ENCODE data around the gene GPR35. TPM values are rescaled to one million over a fixed set of nuclear protein-coding genes. Genes with fewer than 3 reads are reported as not detected.

GPR35 gene
- total RNA-seq, 1 experiment from 2014 or later = 4.2 TPM

DNA sequence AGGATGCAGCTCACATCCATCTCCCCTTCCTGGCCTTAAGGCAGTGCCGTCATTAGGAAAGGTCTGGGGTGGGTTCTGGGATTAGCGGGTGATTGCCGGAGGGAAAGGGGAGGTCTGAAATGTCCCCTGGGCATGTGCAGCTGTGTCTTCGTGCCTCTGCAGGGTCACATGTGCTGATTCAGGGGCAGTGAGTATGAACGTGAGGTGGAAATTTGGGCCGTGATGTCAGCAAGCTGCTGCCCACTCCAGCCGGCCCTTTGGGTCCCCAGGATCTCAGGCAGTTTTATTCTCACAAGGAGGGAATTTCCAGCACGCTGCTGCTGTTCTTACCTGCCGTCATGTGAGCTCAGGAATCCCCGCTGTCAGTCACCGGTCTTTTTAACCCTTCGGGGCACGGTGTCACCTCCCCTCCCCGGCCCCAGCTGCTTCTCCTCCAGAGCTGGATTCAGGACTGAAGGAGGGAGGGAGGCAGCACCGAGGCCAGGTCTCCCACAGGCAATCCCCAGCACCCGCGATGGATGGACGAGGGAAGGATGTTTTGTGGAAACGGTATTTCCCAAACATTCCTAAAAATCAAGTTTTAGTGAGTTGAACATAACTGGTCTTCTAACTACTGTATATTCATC lies 23.5 kb downstream of the GPR35 start:
- ChIA-PET RAD21 (ENCODE audit: low non-redundant PET in 1 of 2, low total read pairs in 2 of 2, uncharacterized antibody in 2 of 2, unreplicated experiment in 2 of 2) (interaction anchor here in 1 of 2 experiments (0.6 kb wide), 1 partner anchor 724 kb away, joined by 5 read pairs; no protein-coding TSS in a partner anchor), POLR2A (no interaction called here), CTCF (interaction anchor here (1.2 kb wide), 1 partner anchor 8 kb away, joined by 4 read pairs; no protein-coding TSS in a partner anchor)
- H3K9me2 ChIP-seq (ENCODE audit: insufficient read depth) = no peaks in the 10 kb centered on the region
- no peaks in the 10 kb centered on the region for H3K4me1 ChIP-seq (ENCODE audit: control insufficient read depth in 1 of 2, insufficient read depth in 2 of 2, low read length in 2 of 2)
- H3K4me3 ChIP-seq (replicated peaks in 1 of 2; ENCODE audit: low read depth in 1 of 2, low read length in 2 of 2) = no peak overlapping the region
- H3K79me2 ChIP-seq (ENCODE audit: insufficient read depth, low read length) = no peaks in the 10 kb centered on the region
- no peaks in the 10 kb centered on the region; a peak in 1 of 4 replicates for H3K9me3 ChIP-seq (ENCODE audit: control insufficient read depth in 1 of 2, insufficient read depth in 1 of 2, low read depth in 1 of 2, low read length in 2 of 2)
- no peak overlapping the region for H3K4me2 ChIP-seq (ENCODE audit: low read length)
- H3K27ac ChIP-seq (ENCODE audit: low read depth, low read length) = no peak overlapping the region
- BruUV-seq (replicated peaks) = no TSS peak
- H3K36me3 ChIP-seq (ENCODE audit: control insufficient read depth in 1 of 2, insufficient read depth in 2 of 2, low read length in 2 of 2) = no peaks in the 10 kb centered on the region
- TF ChIP-seq ZFX (IDR thresholded peaks at IDR 0.05) (no peak), EGR1 (IDR thresholded peaks at IDR 0.05; ENCODE audit: low read depth) (no peak), SIN3A (IDR thresholded peaks at IDR 0.05; ENCODE audit: low read depth) (no peak), RAD21 (IDR thresholded peaks at IDR 0.05; ENCODE audit: low read depth) (no peak), CEBPB (IDR thresholded peaks at IDR 0.05; ENCODE audit: low read depth) (no peak), EZH2phosphoT487 (IDR thresholded peaks at IDR 0.05; ENCODE audit: borderline replicate concordance) (no peak), POLR2A (IDR thresholded peaks at IDR 0.05; ENCODE audit: borderline replicate concordance, extremely low read depth, insufficient read depth, insufficient read length) (no peak), CBX3 (IDR thresholded peaks at IDR 0.05; ENCODE audit: low read depth) (no peak), YY1 (IDR thresholded peaks at IDR 0.05; ENCODE audit: extremely low read depth, insufficient replicate concordance, low read depth, low read length) (no peak), EZH2 (IDR thresholded peaks at IDR 0.05) (no peak), SRF (IDR thresholded peaks at IDR 0.05; ENCODE audit: low read depth) (no peak), POLR2AphosphoS5 (IDR thresholded peaks at IDR 0.05; ENCODE audit: low read depth, low read length) (no peak)
- TF ChIP-seq, protein P1, sequence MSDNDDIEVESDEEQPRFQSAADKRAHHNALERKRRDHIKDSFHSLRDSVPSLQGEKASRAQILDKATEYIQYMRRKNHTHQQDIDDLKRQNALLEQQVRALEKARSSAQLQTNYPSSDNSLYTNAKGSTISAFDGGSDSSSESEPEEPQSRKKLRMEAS (IDR thresholded peaks at IDR 0.05) = no peak
- TF ChIP-seq, protein P2, sequence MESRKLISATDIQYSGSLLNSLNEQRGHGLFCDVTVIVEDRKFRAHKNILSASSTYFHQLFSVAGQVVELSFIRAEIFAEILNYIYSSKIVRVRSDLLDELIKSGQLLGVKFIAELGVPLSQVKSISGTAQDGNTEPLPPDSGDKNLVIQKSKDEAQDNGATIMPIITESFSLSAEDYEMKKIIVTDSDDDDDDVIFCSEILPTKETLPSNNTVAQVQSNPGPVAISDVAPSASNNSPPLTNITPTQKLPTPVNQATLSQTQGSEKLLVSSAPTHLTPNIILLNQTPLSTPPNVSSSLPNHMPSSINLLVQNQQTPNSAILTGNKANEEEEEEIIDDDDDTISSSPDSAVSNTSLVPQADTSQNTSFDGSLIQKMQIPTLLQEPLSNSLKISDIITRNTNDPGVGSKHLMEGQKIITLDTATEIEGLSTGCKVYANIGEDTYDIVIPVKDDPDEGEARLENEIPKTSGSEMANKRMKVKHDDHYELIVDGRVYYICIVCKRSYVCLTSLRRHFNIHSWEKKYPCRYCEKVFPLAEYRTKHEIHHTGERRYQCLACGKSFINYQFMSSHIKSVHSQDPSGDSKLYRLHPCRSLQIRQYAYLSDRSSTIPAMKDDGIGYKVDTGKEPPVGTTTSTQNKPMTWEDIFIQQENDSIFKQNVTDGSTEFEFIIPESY (IDR thresholded peaks at IDR 0.05; ENCODE audit: extremely low read depth, insufficient replicate concordance, low read length) = no peak
- TF ChIP-seq, protein P3, sequence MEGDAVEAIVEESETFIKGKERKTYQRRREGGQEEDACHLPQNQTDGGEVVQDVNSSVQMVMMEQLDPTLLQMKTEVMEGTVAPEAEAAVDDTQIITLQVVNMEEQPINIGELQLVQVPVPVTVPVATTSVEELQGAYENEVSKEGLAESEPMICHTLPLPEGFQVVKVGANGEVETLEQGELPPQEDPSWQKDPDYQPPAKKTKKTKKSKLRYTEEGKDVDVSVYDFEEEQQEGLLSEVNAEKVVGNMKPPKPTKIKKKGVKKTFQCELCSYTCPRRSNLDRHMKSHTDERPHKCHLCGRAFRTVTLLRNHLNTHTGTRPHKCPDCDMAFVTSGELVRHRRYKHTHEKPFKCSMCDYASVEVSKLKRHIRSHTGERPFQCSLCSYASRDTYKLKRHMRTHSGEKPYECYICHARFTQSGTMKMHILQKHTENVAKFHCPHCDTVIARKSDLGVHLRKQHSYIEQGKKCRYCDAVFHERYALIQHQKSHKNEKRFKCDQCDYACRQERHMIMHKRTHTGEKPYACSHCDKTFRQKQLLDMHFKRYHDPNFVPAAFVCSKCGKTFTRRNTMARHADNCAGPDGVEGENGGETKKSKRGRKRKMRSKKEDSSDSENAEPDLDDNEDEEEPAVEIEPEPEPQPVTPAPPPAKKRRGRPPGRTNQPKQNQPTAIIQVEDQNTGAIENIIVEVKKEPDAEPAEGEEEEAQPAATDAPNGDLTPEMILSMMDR (IDR thresholded peaks at IDR 0.05 in 2 of 3, conservative IDR thresholded peaks at IDR 0.05 in 1 of 3; ENCODE audit: borderline replicate concordance in 1 of 3, insufficient read depth in 1 of 3, low read depth in 2 of 3, low read length in 2 of 3) = no peak
- H4K20me1 ChIP-seq (ENCODE audit: insufficient read depth) = no peaks in the 10 kb centered on the region
- H3K27me3 ChIP-seq (ENCODE audit: insufficient read depth, low read length) = peaks cover 27% of the 10 kb centered on the region
- H2AFZ ChIP-seq (ENCODE audit: low read depth, low read length, poor library complexity, severe bottlenecking) = no peak overlapping the region
- ATAC-seq = no peak
- no peak for DNase-seq (ENCODE audit: low read depth, low spot score)
- intact Hi-C loops (cut with micrococcal nuclease) = no loop called here
- no peak overlapping the region for H3K9ac ChIP-seq (ENCODE audit: low read length)

Measured in HCT116 (cell line).